ENCODE measurements around the gene ERFE. TPM values are rescaled to one million over a fixed set of nuclear protein-coding genes. Genes with fewer than 3 reads are reported as not detected.
"Not testable (repeated sequence)": the region's sequence is repeated elsewhere in the genome, so short reads cannot be mapped to it uniquely, and the experiment has no call there.

The ERFE gene
- total RNA-seq, 5 donors from 2014 or later (not counting 1 experiment from before 2014, with no cell fraction given), result not detected

GRCh38 chr2:238169048-238169707 is 10.4 kb downstream of the ERFE start:
- Mint-ChIP-seq H3K27me3 (peaks cover 7 to 15% of the 10 kb centered on the region in 2 donors), H3K36me3 (peaks cover 46% of the 10 kb centered on the region), H3K9me3 (no peaks in the 10 kb centered on the region), H3K4me1 (peaks cover 6 to 8% (median 7%) of the 10 kb centered on the region in 3 donors), H3K27ac (peak overlapping the region in 1 of 2 donors; percentile 28), H3K4me3 (no peak overlapping the region)
- Histone ChIP-seq H3K9me3 (no peaks in the 10 kb centered on the region), H3K4me3 (ENCODE audit: control insufficient read depth in 1 of 2, extremely low read depth in 1 of 2, low read length in 1 of 2) (no peak overlapping the region), H3K36me3 (ENCODE audit: control insufficient read depth in 2 of 2, extremely low read depth in 1 of 2, insufficient read depth in 1 of 2, low read length in 1 of 2) (peaks cover 12 to 57% of the 10 kb centered on the region in 2 donors), H3K27ac (ENCODE audit: low read length) (no peak overlapping the region), H3K4me1 (ENCODE audit: control insufficient read depth in 1 of 2, extremely low read depth in 1 of 2, insufficient read depth in 2 of 2, low read length in 2 of 2) (no peaks in the 10 kb centered on the region), H3K27me3 (replicated peaks in 1 of 2; ENCODE audit: control insufficient read depth in 2 of 2, extremely low read depth in 1 of 2, insufficient read depth in 2 of 2, low read length in 1 of 2) (peaks cover 0 to 13% of the 10 kb centered on the region in 2 experiments)
- ATAC-seq (replicated peaks in 1 of 4) (no peak), DNase-seq (no peak)
- CTCF ChIA-PET, result interaction anchor here (0.6 to 1.0 kb wide), 3 partner anchors 14 to 94 kb away, joined by 3 read pairs; no protein-coding TSS in a partner anchor
- WGBS (ENCODE audit: insufficient coverage), result no CpG with 5 or more reads among the region's 6 CpGs
- POLR2A ChIA-PET, result interaction anchor here in 1 of 2 donors (0.5 kb wide), 1 partner anchor 26 kb away, joined by 3 read pairs; no protein-coding TSS in a partner anchor

- no peaks in the 10 kb centered on the region for H3K9me3 Mint-ChIP-seq
- H3K4me3 Mint-ChIP-seq, result no peak overlapping the region
- no peak overlapping the region for H3K27ac Mint-ChIP-seq
- ChIA-PET CTCF (interaction anchor here (0.5 to 1.0 kb wide), 4 partner anchors 14 to 93 kb away, joined by 3 to 6 read pairs (median 3); no protein-coding TSS in a partner anchor), POLR2A (interaction anchor here in 1 of 2 donors (0.5 kb wide), 1 partner anchor 26 kb away, joined by 3 read pairs; no protein-coding TSS in a partner anchor)
- Histone ChIP-seq H3K9me3 (no peaks in the 10 kb centered on the region), H3K4me3 (ENCODE audit: control insufficient read depth in 1 of 2, extremely low read depth in 1 of 2, low read length in 1 of 2) (no peak overlapping the region), H3K36me3 (ENCODE audit: control insufficient read depth in 2 of 2, extremely low read depth in 1 of 2, insufficient read depth in 1 of 2, low read length in 1 of 2) (peaks cover 15 to 63% of the 10 kb centered on the region in 2 donors), H3K27ac (ENCODE audit: low read length) (no peak overlapping the region), H3K27me3 (replicated peaks in 1 of 2; ENCODE audit: control insufficient read depth in 2 of 2, extremely low read depth in 1 of 2, insufficient read depth in 2 of 2, low read length in 1 of 2) (peaks cover 0 to 9% of the 10 kb centered on the region in 2 experiments), H3K4me1 (ENCODE audit: control insufficient read depth in 1 of 2, extremely low read depth in 1 of 2, insufficient read depth in 2 of 2, low read length in 2 of 2) (no peaks in the 10 kb centered on the region)
- DNase-seq (peak in 1 of 35 experiments; percentile 17), ATAC-seq (replicated peaks in 1 of 4) (no peak)
- 85% methylated on average over 3 of the region's 5 CpGs for WGBS (ENCODE audit: insufficient coverage)
- H3K27me3 Mint-ChIP-seq, result peaks cover 6 to 9% of the 10 kb centered on the region in 2 donors
- H3K4me1 Mint-ChIP-seq, result peaks cover 4 to 6% (median 5%) of the 10 kb centered on the region in 3 donors
- peaks cover 46% of the 10 kb centered on the region for H3K36me3 Mint-ChIP-seq
Observed at GRCh38 chr2:238169708-238170251, 11.0 kb downstream of the ERFE start.

GRCh38 chr2:238170386-238171071 is 11.8 kb downstream of the ERFE start:
- peaks cover 15 to 71% of the 10 kb centered on the region in 2 donors for H3K36me3 ChIP-seq (ENCODE audit: control insufficient read depth in 2 of 2, extremely low read depth in 1 of 2, insufficient read depth in 1 of 2, low read length in 1 of 2)
- H3K9me3 ChIP-seq, result no peaks in the 10 kb centered on the region
- H3K4me3 ChIP-seq (ENCODE audit: control insufficient read depth in 1 of 2, extremely low read depth in 1 of 2, low read length in 1 of 2), result no peak overlapping the region
- Mint-ChIP-seq H3K4me3 (no peak overlapping the region), H3K27ac (no peak overlapping the region), H3K36me3 (peaks cover 46% of the 10 kb centered on the region), H3K9me3 (no peaks in the 10 kb centered on the region), H3K4me1 (no peaks in the 10 kb centered on the region), H3K27me3 (peaks cover 0 to 2% of the 10 kb centered on the region in 2 donors)
- no peak overlapping the region for H3K27ac ChIP-seq (ENCODE audit: low read length)
- 97% methylated on average over 6 of the region's 21 CpGs for WGBS (ENCODE audit: insufficient coverage)
- ChIA-PET CTCF (interaction anchor here in 1 of 2 donors (0.5 kb wide), 1 partner anchor 20 kb away, joined by 6 read pairs; no protein-coding TSS in a partner anchor), POLR2A (no interaction called here)
- H3K27me3 ChIP-seq (replicated peaks in 1 of 2; ENCODE audit: control insufficient read depth in 2 of 2, extremely low read depth in 1 of 2, insufficient read depth in 2 of 2, low read length in 1 of 2), result peaks cover 0 to 1% of the 10 kb centered on the region in 2 experiments
- H3K4me1 ChIP-seq (ENCODE audit: control insufficient read depth in 1 of 2, extremely low read depth in 1 of 2, insufficient read depth in 2 of 2, low read length in 2 of 2), result no peaks in the 10 kb centered on the region
- ATAC-seq (replicated peaks in 1 of 4), result no peak
- DNase-seq, result peak in 1 of 35 experiments; percentile 16

DNA sequence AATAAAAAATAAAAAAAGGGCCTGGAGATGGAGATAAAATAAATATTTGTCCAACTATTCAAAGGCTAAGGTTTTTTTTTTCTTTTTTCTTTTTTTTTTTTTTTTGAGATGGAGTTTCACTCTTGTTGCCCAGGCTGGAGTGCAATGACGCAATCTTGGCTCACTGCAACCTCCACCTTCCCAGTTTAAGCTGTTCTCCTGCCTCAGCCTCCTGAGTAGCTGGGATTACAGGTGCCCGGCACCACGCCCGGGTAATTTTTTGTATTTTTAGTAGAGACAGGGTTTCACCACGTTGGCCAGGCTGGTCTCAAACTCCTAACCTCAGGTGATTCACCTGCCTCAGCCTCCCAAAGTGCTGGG is 12.3 kb downstream of the ERFE start:
- H3K9me3 ChIP-seq; H3K27ac ChIP-seq (ENCODE audit: low read length); H3K4me1 Mint-ChIP-seq; H3K4me3 ChIP-seq (ENCODE audit: control insufficient read depth in 1 of 2, extremely low read depth in 1 of 2, low read length in 1 of 2); POLR2A ChIA-PET; H3K9me3 Mint-ChIP-seq; CTCF ChIA-PET; H3K27ac Mint-ChIP-seq; H3K4me1 ChIP-seq (ENCODE audit: control insufficient read depth in 1 of 2, extremely low read depth in 1 of 2, insufficient read depth in 2 of 2, low read length in 2 of 2); H3K4me3 Mint-ChIP-seq; ATAC-seq (replicated peaks in 1 of 4); H3K27me3 ChIP-seq (replicated peaks in 1 of 2; ENCODE audit: control insufficient read depth in 2 of 2, extremely low read depth in 1 of 2, insufficient read depth in 2 of 2, low read length in 1 of 2); H3K27me3 Mint-ChIP-seq: not testable (repeated sequence)
- peaks cover 49% of the 10 kb centered on the region for H3K36me3 Mint-ChIP-seq
- WGBS (ENCODE audit: insufficient coverage), result no CpG with 5 or more reads among the region's 5 CpGs
- peaks cover 15 to 75% of the 10 kb centered on the region in 2 donors for H3K36me3 ChIP-seq (ENCODE audit: control insufficient read depth in 2 of 2, extremely low read depth in 1 of 2, insufficient read depth in 1 of 2, low read length in 1 of 2)
- DNase-seq, result peak in 1 of 35 experiments; percentile 14

DNA sequence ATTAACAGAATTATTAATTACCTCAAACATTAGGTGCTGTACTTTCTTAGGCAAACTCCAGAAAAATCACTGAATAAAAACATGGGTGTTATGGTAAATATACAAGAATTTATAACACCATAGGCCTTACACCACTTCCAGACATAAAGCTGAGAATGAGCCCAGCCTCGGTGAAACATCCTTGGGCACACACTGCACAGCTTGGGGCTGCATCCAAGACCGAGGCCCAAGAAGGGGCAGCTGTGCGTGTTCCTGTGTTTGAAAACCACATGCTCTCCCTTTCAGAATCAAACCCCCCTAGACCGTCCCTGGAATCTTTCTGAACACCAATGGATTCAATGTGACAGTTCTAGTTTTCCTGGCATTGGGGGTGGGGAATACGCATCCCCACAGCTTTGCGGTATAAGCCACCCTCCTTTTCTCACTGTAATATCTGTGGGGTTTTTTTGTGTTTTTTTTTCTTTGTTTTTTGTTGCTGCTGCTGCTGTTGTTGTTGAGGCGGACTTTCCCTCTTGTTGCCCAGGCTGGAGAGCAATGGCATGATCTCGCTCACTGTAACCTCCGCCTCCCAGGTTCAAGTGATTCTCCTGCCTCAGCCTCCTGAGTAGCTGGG is 12.9 kb downstream of the ERFE start:
- 95% methylated on average over 4 of the region's 9 CpGs for WGBS (ENCODE audit: insufficient coverage)

DNA sequence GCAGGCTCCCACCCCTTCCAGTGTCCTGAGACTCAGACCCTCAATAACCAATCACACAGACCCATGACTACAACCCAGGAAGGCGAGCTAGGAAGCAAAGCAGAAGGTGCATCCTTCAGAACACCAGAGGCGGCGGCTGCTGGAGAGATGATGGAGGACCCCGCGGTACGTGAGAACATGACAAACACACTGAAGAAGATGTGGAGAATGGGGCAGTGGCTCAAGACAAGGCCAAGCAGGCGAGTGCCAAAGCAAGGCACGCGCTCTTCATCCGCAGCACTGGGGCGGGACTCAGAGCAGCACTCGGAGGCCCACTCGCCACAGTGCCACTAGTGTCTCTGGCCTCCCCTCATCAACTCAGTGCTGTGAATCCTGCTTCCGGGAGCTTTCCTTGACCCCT is 13.7 kb downstream of the ERFE start:
- ATAC-seq (replicated peaks in 1 of 4) (peak in 1 of 4 experiments; percentile 11), DNase-seq (no peak)
- Mint-ChIP-seq H3K27ac (peak overlapping the region in 1 of 2 donors; percentile 39), H3K27me3 (no peaks in the 10 kb centered on the region), H3K36me3 (peaks cover 59% of the 10 kb centered on the region), H3K4me3 (peak overlapping the region in 1 of 3 donors; percentile 22), H3K4me1 (peaks cover 0 to 4% (median 0%) of the 10 kb centered on the region in 3 donors), H3K9me3 (no peaks in the 10 kb centered on the region)
- Histone ChIP-seq H3K9me3 (no peaks in the 10 kb centered on the region), H3K27me3 (replicated peaks in 1 of 2; ENCODE audit: control insufficient read depth in 2 of 2, extremely low read depth in 1 of 2, insufficient read depth in 2 of 2, low read length in 1 of 2) (no peaks in the 10 kb centered on the region), H3K4me3 (ENCODE audit: control insufficient read depth in 1 of 2, extremely low read depth in 1 of 2, low read length in 1 of 2) (no peak overlapping the region), H3K36me3 (ENCODE audit: control insufficient read depth in 2 of 2, extremely low read depth in 1 of 2, insufficient read depth in 1 of 2, low read length in 1 of 2) (peaks cover 15 to 85% of the 10 kb centered on the region in 2 donors), H3K27ac (ENCODE audit: low read length) (no peak overlapping the region), H3K4me1 (ENCODE audit: control insufficient read depth in 1 of 2, extremely low read depth in 1 of 2, insufficient read depth in 2 of 2, low read length in 2 of 2) (no peaks in the 10 kb centered on the region)
- POLR2A ChIA-PET, result no interaction called here
- 100% methylated on average over 11 of the region's 14 CpGs for WGBS (ENCODE audit: insufficient coverage)
- CTCF ChIA-PET, result no interaction called here

More for the DNA sequence above, 12.9 kb downstream of the ERFE start:
- no peaks in the 10 kb centered on the region for H3K4me1 ChIP-seq (ENCODE audit: control insufficient read depth in 1 of 2, extremely low read depth in 1 of 2, insufficient read depth in 2 of 2, low read length in 2 of 2)
- ChIA-PET POLR2A (no interaction called here), CTCF (no interaction called here)
- no peak overlapping the region for H3K27ac ChIP-seq (ENCODE audit: low read length)
- Mint-ChIP-seq H3K36me3 (peaks cover 54% of the 10 kb centered on the region), H3K27me3 (no peaks in the 10 kb centered on the region), H3K4me1 (peaks cover 0 to 4% (median 0%) of the 10 kb centered on the region in 3 donors), H3K9me3 (no peaks in the 10 kb centered on the region), H3K4me3 (peak overlapping the region in 1 of 3 donors; percentile 22), H3K27ac (peak overlapping the region in 1 of 2 donors; percentile 16)
- DNase-seq, result no peak
- ATAC-seq (replicated peaks in 1 of 4), result no peak
- H3K9me3 ChIP-seq, result no peaks in the 10 kb centered on the region
- H3K4me3 ChIP-seq (ENCODE audit: control insufficient read depth in 1 of 2, extremely low read depth in 1 of 2, low read length in 1 of 2), result no peak overlapping the region
- H3K36me3 ChIP-seq (ENCODE audit: control insufficient read depth in 2 of 2, extremely low read depth in 1 of 2, insufficient read depth in 1 of 2, low read length in 1 of 2), result peaks cover 15 to 79% of the 10 kb centered on the region in 2 donors
- no peaks in the 10 kb centered on the region for H3K27me3 ChIP-seq (replicated peaks in 1 of 2; ENCODE audit: control insufficient read depth in 2 of 2, extremely low read depth in 1 of 2, insufficient read depth in 2 of 2, low read length in 1 of 2)

All from T-cell (primary cell).